GM19043 (cell line): Measurements from ENCODE around the gene CHST1.

ENCODE experiments used
- ATAC-seq: cut with Tn5 transposase; IDR thresholded peaks from one replicate; pipeline ENCODE4 v1.9.1; 2021; ENCODE audit warnings: low read depth; ENCODE audit not compliant: unreplicated experiment

The CHST1 gene

DNA sequence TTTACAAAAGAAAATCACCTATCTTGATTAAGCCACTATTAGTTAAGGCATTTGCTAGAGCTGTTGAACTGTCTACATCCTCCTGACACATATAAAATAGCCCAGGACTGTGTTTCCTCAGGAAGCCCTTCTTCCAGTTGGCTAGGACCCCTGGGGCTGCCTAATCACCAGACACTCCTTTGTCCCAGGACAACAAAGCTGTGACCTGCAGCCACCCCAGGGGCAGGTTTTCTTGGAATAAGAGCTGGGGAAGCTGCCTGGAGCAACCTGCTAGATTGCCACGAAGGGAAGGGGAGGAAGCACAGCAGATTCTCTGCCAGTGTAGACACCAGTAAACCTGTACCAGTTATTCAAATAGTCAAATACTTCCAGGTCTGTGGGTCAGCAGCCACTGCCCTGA, 17.6 kb downstream of the CHST1 start:
- no peak for ATAC-seq

DNA sequence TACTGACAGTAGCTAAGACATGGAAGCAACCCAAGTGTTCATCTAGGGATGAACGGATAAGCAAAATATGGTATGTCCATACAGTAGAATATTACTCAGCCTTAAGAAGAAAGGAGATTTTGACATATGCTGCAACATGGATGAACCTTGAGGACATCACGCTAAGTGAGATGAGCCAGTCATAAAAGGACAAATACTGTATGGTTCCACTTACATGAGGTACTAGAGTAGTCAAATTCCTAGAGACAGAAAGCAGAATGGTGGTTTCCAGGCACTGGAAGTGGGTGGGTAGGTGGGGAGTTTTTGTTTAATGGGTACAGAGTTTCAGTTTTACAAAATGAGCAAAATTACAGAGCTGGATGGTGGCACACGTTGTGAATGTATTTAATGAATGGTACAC, 18.1 kb downstream of the CHST1 start:
- ATAC-seq: no peak

DNA sequence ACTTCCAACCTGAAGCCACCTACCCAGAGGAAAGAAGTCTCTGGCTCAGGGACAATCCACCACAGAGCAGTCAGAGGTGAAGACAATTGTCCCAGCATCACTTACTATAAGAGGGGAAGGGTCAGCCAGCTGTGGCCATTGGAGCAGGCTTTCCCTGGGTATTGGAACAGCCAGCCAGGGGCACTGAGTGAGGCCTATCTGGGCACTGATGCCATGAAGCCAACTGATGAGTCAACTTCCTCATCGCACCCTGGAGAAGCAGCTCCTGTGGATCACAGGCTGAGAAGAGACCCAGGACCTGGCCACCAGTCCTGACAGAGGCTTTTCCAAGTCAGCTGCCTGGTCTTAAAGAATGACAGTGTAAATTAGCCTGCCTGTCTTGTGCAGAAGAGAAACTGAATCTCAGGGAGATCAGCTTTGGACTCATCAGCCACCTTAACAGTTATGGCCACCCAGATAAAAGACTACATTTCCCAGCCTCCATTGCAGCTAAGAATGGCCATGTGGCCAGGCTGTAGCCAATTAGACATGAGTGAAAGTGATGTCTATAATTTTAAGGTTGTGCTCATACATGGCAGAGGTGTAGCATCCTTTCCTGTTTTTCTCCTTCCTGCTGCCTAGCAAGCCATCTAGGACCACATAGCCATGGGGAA, 19.0 kb downstream of the CHST1 start:
- ATAC-seq: no peak

DNA sequence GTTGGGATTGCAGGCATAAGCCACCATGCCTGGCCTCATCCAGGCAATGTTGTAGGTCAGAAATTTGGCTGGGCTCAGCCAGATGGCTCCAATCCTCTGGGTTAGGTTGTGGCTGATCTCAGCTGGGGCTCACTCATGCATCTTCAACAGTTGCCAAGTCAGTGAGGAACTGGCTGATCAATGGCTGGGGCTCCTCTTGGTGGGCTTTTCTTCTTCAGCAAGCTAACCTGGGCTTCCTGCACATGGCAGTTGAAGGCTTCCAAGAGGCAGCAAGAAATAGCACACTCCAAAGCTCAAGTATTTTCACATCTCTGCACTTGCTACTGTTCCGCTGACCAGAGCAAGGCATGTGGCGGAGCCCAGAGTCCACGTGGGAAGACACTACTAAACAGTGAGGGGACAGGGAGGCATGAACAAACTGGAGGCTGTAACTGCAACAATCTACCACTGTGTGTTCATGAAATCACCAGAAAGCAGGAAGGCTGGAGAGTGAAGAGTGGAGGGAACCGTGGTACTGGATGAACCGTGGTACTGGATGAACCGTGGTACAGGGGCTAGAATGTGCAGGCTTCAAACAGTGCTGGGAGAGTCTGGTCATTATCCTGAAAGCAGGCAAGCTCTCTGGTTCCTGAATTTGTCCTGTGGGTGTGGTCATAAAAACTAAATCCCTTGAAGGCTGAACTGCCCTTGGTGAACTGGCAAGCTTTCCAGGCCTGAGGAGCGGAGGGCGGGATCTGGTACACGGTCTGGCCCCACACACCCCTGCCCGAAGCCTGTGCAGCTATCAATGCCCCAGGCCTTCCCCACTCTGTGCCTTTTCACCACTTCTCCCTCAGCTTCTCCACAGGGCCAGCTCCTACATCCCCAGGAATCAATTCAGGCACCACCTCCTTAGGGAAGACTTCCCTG, 20.2 kb downstream of the CHST1 start:
- ATAC-seq: no peak

DNA sequence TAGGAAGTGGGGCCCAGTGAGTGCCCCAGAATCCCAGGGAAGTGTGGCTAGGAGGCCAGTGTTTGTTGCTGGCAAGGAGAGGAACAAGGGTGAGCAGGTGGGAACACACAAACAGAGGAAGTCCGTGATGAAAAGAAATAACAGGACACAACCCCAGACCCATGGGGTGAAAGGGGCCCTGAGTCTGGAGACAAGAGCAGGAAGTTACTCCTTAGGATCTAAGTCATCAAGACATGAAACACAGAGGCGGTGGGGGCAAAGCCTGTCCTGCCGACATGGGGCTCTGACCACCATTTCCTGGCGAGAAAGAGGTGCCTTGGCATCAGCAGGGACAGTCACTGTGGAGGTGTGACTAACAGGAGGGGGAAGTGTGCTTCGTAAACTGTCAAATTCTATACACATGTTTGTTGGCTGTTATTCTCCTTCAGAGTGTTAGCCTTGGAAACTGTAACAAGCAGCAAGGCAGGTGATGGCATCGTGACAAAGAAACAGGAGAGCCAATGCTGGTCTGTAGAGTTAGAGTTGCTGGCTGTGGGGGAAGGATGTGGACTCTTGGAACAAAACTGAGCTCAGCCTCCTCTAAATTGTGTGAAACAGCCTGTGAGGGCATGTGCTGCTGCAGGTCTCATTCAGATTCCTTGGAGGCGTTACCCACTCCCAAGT, 21.7 kb downstream of the CHST1 start:
- ATAC-seq: no peak

DNA sequence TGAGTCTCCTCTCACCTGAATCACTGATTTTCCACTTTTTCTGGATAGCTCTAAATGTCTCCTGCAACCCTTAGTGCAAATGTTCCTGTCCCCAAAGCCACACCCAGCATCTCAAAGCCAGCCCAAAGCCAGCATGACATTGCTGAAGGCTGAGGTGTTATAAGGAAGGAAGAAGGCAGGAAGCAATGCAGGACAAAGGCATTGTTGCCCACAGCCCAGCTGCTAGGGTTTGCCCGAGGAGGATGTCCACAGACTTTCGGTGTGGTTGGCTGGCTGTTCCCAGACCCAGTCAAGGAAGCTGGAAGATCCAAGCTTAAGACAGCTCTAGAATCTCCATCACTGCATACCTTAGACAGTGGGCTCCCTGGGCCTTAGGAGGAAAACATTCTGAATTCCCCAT, 23.5 kb downstream of the CHST1 start:
- ATAC-seq: no peak

DNA sequence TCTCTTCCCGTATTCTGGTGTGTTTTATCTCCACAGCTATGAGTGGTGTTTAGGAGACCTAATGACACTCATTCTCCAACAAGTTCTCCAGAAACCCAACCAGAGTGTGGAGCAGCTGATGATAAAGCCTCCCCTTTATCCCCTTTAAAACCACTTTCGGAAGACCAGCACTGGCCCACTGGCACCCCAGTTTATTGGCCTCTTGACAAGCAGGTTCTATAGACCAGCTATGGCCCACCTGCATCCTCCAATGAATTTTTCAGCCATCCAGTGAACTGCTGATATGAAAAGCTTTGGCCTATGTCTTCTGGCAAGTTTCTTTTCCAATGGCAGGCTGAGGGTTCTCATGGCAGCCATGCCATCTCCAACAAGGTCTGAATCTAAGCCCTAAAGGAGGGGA, 27.4 kb downstream of the CHST1 start:
- ATAC-seq: no peak

DNA sequence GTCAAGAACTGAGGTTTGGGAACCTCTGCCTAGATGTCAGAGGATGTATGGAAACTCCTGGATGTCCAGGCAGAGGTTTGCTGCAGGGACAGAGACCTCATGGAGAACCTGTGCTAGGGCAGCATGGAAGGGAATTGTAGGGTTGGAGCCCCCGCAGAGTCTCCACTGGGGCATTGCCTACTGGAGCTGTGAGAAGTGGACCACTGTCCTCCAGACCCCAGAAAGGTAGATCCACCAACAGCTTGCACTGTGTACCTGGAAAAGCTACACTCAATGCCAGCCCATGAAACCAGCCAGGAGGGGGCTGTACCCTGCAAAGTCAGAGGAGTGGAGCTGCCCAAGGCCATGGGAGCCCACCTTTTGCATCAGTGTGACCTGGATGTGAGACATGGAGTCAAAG, 29.5 kb downstream of the CHST1 start:
- ATAC-seq: no peak

DNA sequence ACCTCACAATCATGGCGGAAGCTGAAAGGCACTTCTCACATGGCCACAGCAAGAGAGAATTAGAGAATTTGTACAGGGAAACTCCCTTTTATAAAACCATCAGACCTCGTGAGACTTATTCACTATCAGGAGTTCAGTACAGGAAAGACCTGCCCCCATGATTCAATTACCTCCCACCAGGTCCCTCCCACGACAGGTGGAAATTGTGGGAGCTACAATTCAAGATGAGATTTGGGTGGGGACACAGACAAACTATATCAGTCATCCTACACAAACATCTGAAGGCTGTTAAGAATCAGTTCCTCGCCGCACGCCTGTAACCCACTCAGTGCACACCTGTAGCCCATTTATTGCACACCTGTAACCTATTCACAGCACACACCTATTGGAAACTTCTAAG, 39.8 kb downstream of the CHST1 start:
- no peak for ATAC-seq

DNA sequence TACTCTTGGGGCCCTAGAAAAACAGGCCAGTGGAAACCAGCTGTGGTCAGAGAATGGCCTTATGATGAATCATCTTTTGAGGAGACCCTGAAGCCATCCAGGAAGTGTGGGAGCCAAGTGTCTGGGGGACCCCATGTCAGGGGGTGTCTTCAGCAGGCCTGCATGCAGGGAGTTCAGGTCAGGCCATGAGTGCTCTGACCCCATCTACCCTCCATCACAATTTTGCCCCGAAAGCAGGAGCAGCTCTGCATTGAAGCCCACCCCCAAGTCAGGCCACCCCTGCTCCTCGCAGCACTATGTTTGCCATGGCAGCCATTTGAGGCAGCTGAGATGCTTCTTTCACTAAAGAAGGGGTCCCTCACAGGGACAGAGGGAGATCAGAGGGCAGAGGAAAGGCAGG, 41.3 kb downstream of the CHST1 start:
- no peak for ATAC-seq

DNA sequence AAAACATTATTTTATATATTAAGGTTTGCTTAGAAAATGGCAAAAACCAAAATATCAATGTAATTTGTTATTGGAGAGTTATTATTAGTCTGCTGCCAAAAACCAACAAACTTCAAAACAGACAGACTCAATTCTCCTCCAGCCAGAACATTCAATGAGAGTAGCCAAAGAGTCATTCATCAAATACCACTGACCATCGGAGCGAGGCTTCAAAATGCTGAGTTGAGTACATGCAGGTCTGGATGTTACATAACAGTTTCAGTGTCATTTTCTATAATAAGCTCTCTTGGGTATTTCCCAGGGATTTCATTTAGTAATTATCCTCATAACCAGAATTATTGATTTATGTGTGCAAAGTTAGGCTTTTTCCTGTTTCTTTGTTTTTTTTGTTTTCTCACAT, 42.6 kb downstream of the CHST1 start:
- no peak for ATAC-seq

DNA sequence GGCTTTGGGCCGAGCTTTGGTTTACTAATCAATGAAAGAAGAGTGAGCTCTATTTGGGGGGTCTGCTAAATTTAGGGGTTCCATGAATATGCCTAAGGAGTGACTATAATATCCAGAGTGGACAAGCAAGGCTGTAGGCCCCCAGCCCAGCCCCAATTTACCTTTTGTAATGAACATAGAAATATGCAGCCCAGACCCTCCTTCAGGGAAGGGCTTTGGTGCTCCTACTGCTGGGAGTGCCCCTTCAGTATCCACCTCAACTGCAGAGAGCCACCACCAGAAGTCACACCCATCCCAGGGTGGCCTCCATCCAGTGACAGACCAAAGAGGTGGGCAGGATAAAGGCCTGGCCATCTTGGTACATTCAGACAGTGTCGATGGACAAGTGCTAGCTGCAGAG, 43.1 kb downstream of the CHST1 start:
- no peak for ATAC-seq

DNA sequence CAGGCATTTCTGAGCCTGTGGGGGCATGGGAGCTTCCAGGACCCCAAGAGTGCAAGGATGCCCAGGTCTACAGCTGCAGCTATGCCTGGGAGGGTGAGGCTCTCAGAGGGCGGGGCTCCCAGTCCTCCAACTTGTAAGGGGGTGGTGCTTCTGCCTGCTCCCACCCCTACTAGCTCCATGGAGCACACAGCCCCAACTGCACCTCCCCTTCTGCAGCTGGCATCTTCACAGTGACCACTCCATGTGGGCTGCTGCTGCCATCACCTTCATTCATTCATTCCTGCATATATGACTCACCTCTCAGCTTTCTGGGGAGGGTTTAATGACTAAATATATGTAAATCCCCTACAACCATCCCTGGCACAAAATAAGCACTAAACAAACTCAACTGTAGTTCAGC, 43.8 kb downstream of the CHST1 start:
- ATAC-seq: no peak

DNA sequence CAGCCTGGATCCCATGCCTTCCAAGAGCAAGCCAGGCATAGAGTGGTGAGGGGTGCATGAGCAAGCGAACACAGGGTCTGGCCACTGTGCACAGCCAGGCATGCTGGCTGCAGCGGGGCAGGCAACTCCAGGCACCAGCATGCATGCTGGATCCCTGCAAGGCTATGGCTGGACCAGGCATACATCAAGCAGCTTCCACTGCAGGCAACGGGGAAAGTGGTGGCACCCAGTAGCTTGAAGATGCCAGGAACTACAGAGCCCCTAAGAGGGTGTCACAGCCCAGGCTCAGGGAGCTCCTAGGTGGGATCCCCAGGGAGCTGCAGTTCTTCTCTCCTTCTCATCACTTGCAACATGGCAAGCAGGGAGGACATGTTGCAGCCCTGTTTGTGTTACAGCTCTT, 45.2 kb downstream of the CHST1 start:
- no peak for ATAC-seq

DNA sequence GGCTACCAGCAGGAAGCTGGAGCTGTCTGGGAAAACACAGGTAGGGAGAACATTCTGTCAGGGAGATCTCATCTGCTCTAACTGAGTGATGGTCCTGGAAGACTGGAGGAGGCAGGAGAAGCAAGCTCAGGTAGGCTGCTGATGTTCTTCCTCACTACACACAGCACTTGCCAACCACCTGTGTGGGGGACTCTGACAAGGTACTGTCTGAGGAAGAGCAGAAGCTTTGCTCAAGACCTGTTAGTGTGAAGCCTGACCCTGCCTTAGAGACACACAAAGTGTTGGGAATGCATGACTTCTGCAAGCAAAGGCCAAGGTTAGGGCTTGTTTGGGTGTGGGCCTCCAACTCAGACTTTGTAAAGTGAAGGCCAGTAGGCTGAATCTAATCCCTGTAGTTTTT, 46.5 kb downstream of the CHST1 start:
- no peak for ATAC-seq

DNA sequence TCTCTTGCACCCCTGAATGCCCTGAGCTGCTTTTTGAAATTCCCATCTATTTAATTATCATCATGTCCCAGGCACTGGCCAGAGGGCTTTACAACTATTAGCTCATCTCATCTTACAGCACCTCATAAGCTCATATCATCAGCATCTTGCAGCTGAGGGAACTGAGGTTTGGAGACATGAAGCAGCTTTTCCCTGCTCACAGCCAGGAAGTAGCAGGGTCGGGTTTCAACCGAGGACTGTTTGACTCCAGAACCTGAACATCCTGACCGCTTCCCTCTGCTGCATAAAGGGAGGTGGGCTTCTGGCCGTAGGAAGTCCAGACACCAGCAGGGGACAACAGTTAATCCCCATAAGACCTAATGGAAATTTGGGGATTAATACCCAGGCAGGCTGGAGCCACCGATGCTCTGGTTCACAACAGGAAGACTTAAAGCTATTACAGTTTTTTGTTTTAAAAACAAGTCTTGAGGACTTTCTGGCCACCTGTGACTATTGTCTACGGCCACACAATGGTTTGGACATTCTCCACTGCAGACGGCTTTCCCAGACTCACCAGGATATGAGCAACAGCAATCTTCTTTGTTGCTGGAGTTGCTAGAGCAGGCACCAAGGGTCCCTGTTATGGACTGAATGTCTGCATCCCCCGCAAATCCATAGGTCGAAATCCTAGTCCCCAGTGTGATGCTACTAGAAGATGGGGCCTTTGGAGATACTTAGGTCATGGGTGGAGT, 47.4 kb downstream of the CHST1 start:
- no peak for ATAC-seq

DNA sequence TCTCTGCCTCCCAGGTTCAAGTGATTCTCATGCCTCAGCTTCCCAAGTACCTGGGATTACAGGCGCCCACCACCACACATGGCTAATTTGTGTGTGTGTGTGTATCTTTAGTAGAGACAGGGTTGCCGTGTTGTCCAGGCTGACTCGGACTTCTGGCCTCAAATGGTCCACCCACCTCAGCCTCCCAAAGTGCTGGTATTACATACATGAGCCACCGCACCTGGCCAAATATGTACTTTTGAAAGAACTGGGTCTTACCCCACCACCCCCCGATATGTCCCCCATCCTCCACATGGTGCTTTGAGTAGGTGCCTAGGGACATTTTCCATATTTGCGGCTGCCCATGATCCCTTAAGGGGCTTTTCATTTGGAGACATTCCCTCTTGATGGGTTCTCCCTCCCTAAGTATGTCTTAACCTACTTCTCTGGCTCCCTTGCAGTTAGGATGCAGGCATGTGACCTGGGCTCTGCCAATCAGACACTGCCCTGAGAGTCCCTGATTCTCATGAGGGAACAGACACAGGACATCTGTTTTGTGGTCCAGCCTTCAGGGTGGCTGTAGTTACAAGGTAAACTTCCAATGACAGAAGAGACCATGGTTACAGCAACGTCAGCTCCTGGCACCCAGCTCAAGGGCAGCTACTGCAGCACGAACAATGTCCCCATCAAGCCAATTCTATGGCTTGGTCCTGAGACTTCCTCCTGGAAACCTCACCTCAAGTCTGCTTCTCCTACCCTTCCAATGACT, 48.4 kb downstream of the CHST1 start:
- ATAC-seq: no peak

DNA sequence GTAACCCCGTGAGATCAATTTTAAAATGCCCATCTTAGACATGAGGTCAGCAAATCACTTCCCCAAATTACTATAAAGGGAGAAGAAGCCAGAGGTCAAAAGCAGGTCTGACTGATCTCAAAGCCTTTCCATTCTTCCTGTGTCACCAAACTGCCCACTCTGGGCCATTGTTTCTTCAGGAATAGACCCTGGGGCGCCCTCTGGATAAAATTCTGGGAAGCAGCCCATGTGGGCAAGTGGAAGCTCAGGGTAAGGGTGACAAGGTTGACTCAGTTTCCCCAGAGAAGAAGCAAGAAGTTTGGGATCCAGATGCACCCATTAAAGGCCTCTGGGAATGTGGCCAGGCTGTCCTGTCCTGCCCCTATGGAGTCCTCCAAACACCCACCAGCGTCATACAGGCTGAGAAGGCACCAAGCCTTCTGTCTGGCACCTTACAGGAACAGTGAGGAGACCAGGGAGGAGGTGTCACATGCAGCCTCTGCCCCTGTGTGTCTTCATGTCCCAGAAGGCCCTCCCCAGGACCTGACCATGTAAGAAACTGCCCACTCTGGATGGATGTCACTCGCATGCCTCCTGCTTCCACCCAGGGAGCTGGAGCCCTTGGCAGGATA, 50.1 kb downstream of the CHST1 start:
- no peak for ATAC-seq

DNA sequence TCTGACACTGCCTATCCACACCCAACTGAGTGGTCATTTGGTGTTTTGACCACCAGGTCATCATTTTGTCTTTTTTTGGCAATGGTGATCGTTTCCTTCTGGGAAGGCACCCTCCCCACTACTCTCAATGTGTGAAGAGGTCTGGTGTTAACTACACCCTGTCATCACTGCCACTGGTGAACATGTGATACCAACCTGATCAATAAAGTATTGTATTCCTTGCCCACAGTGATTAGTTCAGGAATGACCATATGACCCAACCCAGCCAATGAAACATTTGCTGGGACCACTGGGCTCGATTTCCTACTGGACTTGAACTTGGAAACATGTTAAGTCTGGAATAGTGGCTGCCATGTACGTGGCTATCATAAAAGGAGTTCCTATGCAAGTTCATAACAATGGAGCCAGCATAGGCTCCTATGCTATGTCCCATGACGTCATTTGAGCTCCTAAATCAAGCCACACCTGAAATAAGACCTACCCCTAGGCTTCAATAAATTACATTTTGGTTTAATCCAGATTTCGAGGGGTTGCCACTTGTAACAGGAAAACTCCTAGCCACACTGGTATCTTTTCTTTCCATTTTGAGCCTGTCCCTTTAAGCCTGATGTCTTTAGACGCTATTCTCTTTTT, 51.1 kb downstream of the CHST1 start:
- no peak for ATAC-seq
